ENCODE measurements around the gene DCDC2C. TPM values are rescaled to one million over a fixed set of nuclear protein-coding genes. Genes with fewer than 3 reads are reported as not detected.

DCDC2C gene
- total and polyA plus RNA-seq, 2 donors (not counting 1 experiment from before 2014, with no cell fraction given): not detected

GRCh38 chr2:3742743-3743508, 39.6 kb downstream of the DCDC2C start:
- no peak for TF ChIP-seq CTCF (conservative IDR thresholded peaks at IDR 0.05 in 1 of 2, IDR thresholded peaks at IDR 0.05 in 1 of 2; ENCODE audit: low read depth in 1 of 2, low read length in 2 of 2)
- no peak for TF ChIP-seq EZH2 (IDR thresholded peaks at IDR 0.05; ENCODE audit: low read length, missing control alignments)
- Histone ChIP-seq H3K27me3 (ENCODE audit: control insufficient read depth, insufficient read depth, low read length) (no peaks in the 10 kb centered on the region), H4K20me1 (ENCODE audit: control insufficient read depth, extremely low read depth, insufficient read depth, low read length) (no peaks in the 10 kb centered on the region), H3K79me2 (ENCODE audit: control insufficient read depth, insufficient read depth, low read length) (no peaks in the 10 kb centered on the region), H3K27ac (ENCODE audit: insufficient read depth, low read length) (no peak overlapping the region), H3K9me3 (ENCODE audit: control insufficient read depth, insufficient read depth, low read depth, low read length) (no peaks in the 10 kb centered on the region), H3K4me2 (ENCODE audit: extremely low read depth, insufficient read depth, low read length) (no peak overlapping the region), H3K36me3 (ENCODE audit: control insufficient read depth, insufficient read depth, low read length) (no peaks in the 10 kb centered on the region), H3K4me1 (ENCODE audit: control insufficient read depth, extremely low read depth, insufficient read depth, low read length) (no peaks in the 10 kb centered on the region), H2AFZ (ENCODE audit: low read length) (no peak overlapping the region), H3K9ac (ENCODE audit: insufficient read depth, low read length) (no peak overlapping the region), H3K4me3 (replicated peaks in 1 of 4; ENCODE audit: control extremely low read depth in 1 of 4, insufficient read depth in 1 of 4, low read depth in 3 of 4, low read length in 4 of 4) (no peak overlapping the region)
- no peak for DNase-seq (ENCODE audit: low read depth in 2 of 2)

GRCh38 chr2:3743951-3744555, 40.7 kb downstream of the DCDC2C start:
- Histone ChIP-seq H3K9ac (ENCODE audit: insufficient read depth, low read length) (no peak overlapping the region), H3K27ac (ENCODE audit: insufficient read depth, low read length) (no peak overlapping the region), H3K27me3 (ENCODE audit: control insufficient read depth, insufficient read depth, low read length) (no peaks in the 10 kb centered on the region), H2AFZ (ENCODE audit: low read length) (no peak overlapping the region), H3K79me2 (ENCODE audit: control insufficient read depth, insufficient read depth, low read length) (no peaks in the 10 kb centered on the region), H4K20me1 (ENCODE audit: control insufficient read depth, extremely low read depth, insufficient read depth, low read length) (no peaks in the 10 kb centered on the region), H3K4me3 (replicated peaks in 1 of 4; ENCODE audit: control extremely low read depth in 1 of 4, insufficient read depth in 1 of 4, low read depth in 3 of 4, low read length in 4 of 4) (no peak overlapping the region), H3K4me1 (ENCODE audit: control insufficient read depth, extremely low read depth, insufficient read depth, low read length) (no peaks in the 10 kb centered on the region), H3K36me3 (ENCODE audit: control insufficient read depth, insufficient read depth, low read length) (no peaks in the 10 kb centered on the region), H3K9me3 (ENCODE audit: control insufficient read depth, insufficient read depth, low read depth, low read length) (no peaks in the 10 kb centered on the region), H3K4me2 (ENCODE audit: extremely low read depth, insufficient read depth, low read length) (no peak overlapping the region)
- DNase-seq (ENCODE audit: low read depth in 2 of 2): no peak
- no peak for TF ChIP-seq EZH2 (IDR thresholded peaks at IDR 0.05; ENCODE audit: low read length, missing control alignments)
- TF ChIP-seq CTCF (conservative IDR thresholded peaks at IDR 0.05 in 1 of 2, IDR thresholded peaks at IDR 0.05 in 1 of 2; ENCODE audit: low read depth in 1 of 2, low read length in 2 of 2): no peak

GRCh38 chr2:3745920-3746319, 42.5 kb downstream of the DCDC2C start:
- H2AFZ ChIP-seq (ENCODE audit: low read length): no peak overlapping the region
- no peaks in the 10 kb centered on the region for H3K4me1 ChIP-seq (ENCODE audit: control insufficient read depth, extremely low read depth, insufficient read depth, low read length)
- H3K4me2 ChIP-seq (ENCODE audit: extremely low read depth, insufficient read depth, low read length): no peak overlapping the region
- no peak overlapping the region for H3K27ac ChIP-seq (ENCODE audit: insufficient read depth, low read length)
- H3K27me3 ChIP-seq (ENCODE audit: control insufficient read depth, insufficient read depth, low read length): no peaks in the 10 kb centered on the region
- H4K20me1 ChIP-seq (ENCODE audit: control insufficient read depth, extremely low read depth, insufficient read depth, low read length): no peaks in the 10 kb centered on the region
- TF ChIP-seq CTCF (conservative IDR thresholded peaks at IDR 0.05 in 1 of 2, IDR thresholded peaks at IDR 0.05 in 1 of 2; ENCODE audit: low read depth in 1 of 2, low read length in 2 of 2) (no peak), EZH2 (IDR thresholded peaks at IDR 0.05; ENCODE audit: low read length, missing control alignments) (no peak)
- no peak overlapping the region for H3K4me3 ChIP-seq (replicated peaks in 1 of 4; ENCODE audit: control extremely low read depth in 1 of 4, insufficient read depth in 1 of 4, low read depth in 3 of 4, low read length in 4 of 4)
- no peak for DNase-seq (ENCODE audit: low read depth in 2 of 2)
- no peaks in the 10 kb centered on the region for H3K36me3 ChIP-seq (ENCODE audit: control insufficient read depth, insufficient read depth, low read length)
- H3K9me3 ChIP-seq (ENCODE audit: control insufficient read depth, insufficient read depth, low read depth, low read length): no peaks in the 10 kb centered on the region
- H3K79me2 ChIP-seq (ENCODE audit: control insufficient read depth, insufficient read depth, low read length): no peaks in the 10 kb centered on the region
- no peak overlapping the region for H3K9ac ChIP-seq (ENCODE audit: insufficient read depth, low read length)

All from fibroblast of lung (primary cell).